ENCODE results near the gene ROBO2.

GRCh38 chr3:77309460-77309859 is 269.6 kb downstream of the ROBO2 start:
- TF ChIP-seq CTCF (IDR thresholded peaks at IDR 0.05; ENCODE audit: low read length) (no peak), EZH2 (IDR thresholded peaks at IDR 0.05; ENCODE audit: borderline replicate concordance, low read length) (no peak)
